HCT116 (cell line): ENCODE measurements around the gene RNU1-4. TPM values are rescaled to one million over a fixed set of nuclear protein-coding genes. Genes with fewer than 3 reads are reported as not detected.
"Not testable (repeated sequence)": the region's sequence is repeated elsewhere in the genome, so short reads cannot be mapped to it uniquely, and the experiment has no call there.

Experiments used
- ATAC-seq: fragments of 200-7000 bp; cut with Tn5 transposase; 2 replicates; pipeline ENCODE4 v1.9.1; 2020; ENCODE audit warnings: mild to moderate bottlenecking, moderate library complexity
- BruUV-seq: library from RNA; stranded (reverse); fragments of 400-500 nt; replicated peaks from 2 replicates; lab custom pipeline; 2021; lab: Mats Ljungman, UMichigan
- CTCF ChIA-PET: fragments of 300-600 bp; sonication (Branson Sonifier 250); formaldehyde crosslinking; loops from one replicate; lab custom pipeline; 2021; ENCODE audit warnings: antibody characterized with exemption; lab: Charles Lee
- POLR2A ChIA-PET: fragments of 300-600, 350-600 bp; sonication (Branson Sonifier 250); formaldehyde crosslinking; loops from one replicate; lab custom pipeline; 2021; ENCODE audit warnings: antibody characterized with exemption; lab: Charles Lee
- RAD21 ChIA-PET, 2 experiments: fragments of 300-600 bp; sonication (Branson Sonifier 250); formaldehyde crosslinking; loops; one replicate each; lab custom pipeline; 2023; ENCODE audit warnings: low total read pairs in 2 of 2; ENCODE audit not compliant: uncharacterized antibody in 2 of 2, unreplicated experiment in 2 of 2, low non-redundant PET in 1 of 2; lab: Charles Lee
- DNase-seq: peaks from one replicate; pipeline ENCODE4 v3.0.0-alpha.2; 2010; ENCODE audit warnings: low read depth, low spot score
- H2AFZ ChIP-seq: fragments of 200-600 bp; shearing (Covaris generic), sonication (generic); 2 replicates; pipeline ENCODE4 v1.6.1; 2017; ENCODE audit warnings: low read depth, mixed run types, mixed read lengths, antibody characterized with exemption, low read length; ENCODE audit not compliant: poor library complexity, severe bottlenecking
- H3K27ac ChIP-seq: 2 replicates; pipeline ENCODE4 v1.5.1; 2012; ENCODE audit warnings: low read depth, low read length
- H3K27me3 ChIP-seq: fragments of 200-600 bp; sonication (generic); 2 replicates; pipeline ENCODE4 v1.6.1; 2016; ENCODE audit warnings: mixed run types, low read length, mixed read lengths; ENCODE audit not compliant: insufficient read depth
- H3K36me3 ChIP-seq, 2 experiments: fragments of 200-500 bp in 1 of 2; fragments of 200-600 bp in 1 of 2; sonication (Bioruptor generic) in 1 of 2; sonication (generic) in 1 of 2; 2 replicates each; pipeline versions ENCODE4 v1.5.1 to v1.6.1; 2014 to 2016; ENCODE audit warnings: low read length in 2 of 2, inconsistent platforms in 1 of 2, mixed read lengths in 1 of 2, mixed run types in 1 of 2; ENCODE audit not compliant: insufficient read depth in 2 of 2, control insufficient read depth in 1 of 2
- H3K4me1 ChIP-seq, 2 experiments: fragments of 200-600 bp in 1 of 2; sonication (generic) in 1 of 2; 2 replicates each; pipeline versions ENCODE4 v1.5.1 to v1.6.1; 2012 to 2017; ENCODE audit warnings: low read length in 2 of 2, inconsistent platforms in 1 of 2, mild to moderate bottlenecking in 1 of 2, mixed read lengths in 1 of 2, mixed run types in 1 of 2, moderate library complexity in 1 of 2; ENCODE audit not compliant: insufficient read depth in 2 of 2, control insufficient read depth in 1 of 2
- H3K4me2 ChIP-seq: fragments of 200-600 bp; sonication (generic); 2 replicates; pipeline ENCODE4 v1.6.1; 2017; ENCODE audit warnings: mixed run types, low read length, mixed read lengths
- H3K4me3 ChIP-seq, 2 experiments: fragments of 200-600 bp in 1 of 2; sonication (generic) in 1 of 2; replicated peaks in 1 of 2; 2 replicates each; pipeline ENCODE4 v1.5.1; 2011 to 2016; ENCODE audit warnings: low read length in 2 of 2, control low read depth in 1 of 2, low read depth in 1 of 2, mild to moderate bottlenecking in 1 of 2, mixed read lengths in 1 of 2, mixed run types in 1 of 2
- H3K79me2 ChIP-seq: fragments of 200-600 bp; sonication (generic); 2 replicates; pipeline ENCODE4 v1.6.1; 2017; ENCODE audit warnings: mild to moderate bottlenecking, mixed run types, low read length, moderate library complexity, mixed read lengths; ENCODE audit not compliant: insufficient read depth
- H3K9ac ChIP-seq: fragments of 200-600 bp; sonication (generic); 2 replicates; pipeline ENCODE4 v1.6.1; 2016; ENCODE audit warnings: low read length, mixed read lengths
- H3K9me2 ChIP-seq: fragments of 200-600 bp; sonication (generic), shearing (Covaris generic); 2 replicates; pipeline ENCODE4 v1.6.1; 2017; ENCODE audit warnings: mixed run types, mild to moderate bottlenecking, moderate library complexity; ENCODE audit not compliant: insufficient read depth
- H3K9me3 ChIP-seq, 2 experiments: fragments of 200-500 bp in 1 of 2; fragments of 200-600 bp in 1 of 2; sonication (Bioruptor generic) in 1 of 2; sonication (generic) in 1 of 2; 2 replicates each; pipeline ENCODE4 v1.6.1; 2014 to 2017; ENCODE audit warnings: low read length in 2 of 2, mixed read lengths in 2 of 2, inconsistent platforms in 1 of 2, low read depth in 1 of 2, mild to moderate bottlenecking in 1 of 2, mixed run types in 1 of 2, moderate library complexity in 1 of 2; ENCODE audit not compliant: control insufficient read depth in 1 of 2, insufficient read depth in 1 of 2
- H4K20me1 ChIP-seq: fragments of 200-600 bp; sonication (generic), shearing (Covaris generic); 2 replicates; pipeline ENCODE4 v1.6.1; 2017; ENCODE audit warnings: mixed run types, mild to moderate bottlenecking, moderate library complexity; ENCODE audit not compliant: insufficient read depth
- FOSL1 ChIP-seq: IDR thresholded peaks from 2 replicates; pipeline ENCODE4 v1.6.1; 2012; ENCODE audit warnings: low read depth
- intact Hi-C: fragments of 100-400 bp; cut with micrococcal nuclease; formaldehyde crosslinking; loops from 2 replicates; pipeline ENCODE4 v1.10.0; 2022
- total RNA-seq: library from RNA; stranded (reverse); gene quantifications from one replicate; pipeline ENCODE4 v1.2.1, GENCODE V29; 2021; ENCODE audit not compliant: unreplicated experiment
- TF ChIP-seq, protein P1 (sequence below), 3 experiments: fragments of 200-600 bp in 1 of 3; sonication (generic) in 1 of 3; IDR thresholded peaks in 2 of 3; conservative IDR thresholded peaks in 1 of 3; 2 replicates each; pipeline ENCODE4 v1.5.1; 2012 to 2017; ENCODE audit warnings: low read depth in 2 of 3, low read length in 2 of 3, antibody characterized with exemption in 1 of 3, borderline replicate concordance in 1 of 3, control low read depth in 1 of 3, mild to moderate bottlenecking in 1 of 3, mixed read lengths in 1 of 3, mixed run types in 1 of 3, moderate library complexity in 1 of 3; ENCODE audit not compliant: insufficient read depth in 1 of 3

RNU1-4 gene
- total RNA-seq, 1 experiment from 2014 or later: 1,685 TPM

DNA sequence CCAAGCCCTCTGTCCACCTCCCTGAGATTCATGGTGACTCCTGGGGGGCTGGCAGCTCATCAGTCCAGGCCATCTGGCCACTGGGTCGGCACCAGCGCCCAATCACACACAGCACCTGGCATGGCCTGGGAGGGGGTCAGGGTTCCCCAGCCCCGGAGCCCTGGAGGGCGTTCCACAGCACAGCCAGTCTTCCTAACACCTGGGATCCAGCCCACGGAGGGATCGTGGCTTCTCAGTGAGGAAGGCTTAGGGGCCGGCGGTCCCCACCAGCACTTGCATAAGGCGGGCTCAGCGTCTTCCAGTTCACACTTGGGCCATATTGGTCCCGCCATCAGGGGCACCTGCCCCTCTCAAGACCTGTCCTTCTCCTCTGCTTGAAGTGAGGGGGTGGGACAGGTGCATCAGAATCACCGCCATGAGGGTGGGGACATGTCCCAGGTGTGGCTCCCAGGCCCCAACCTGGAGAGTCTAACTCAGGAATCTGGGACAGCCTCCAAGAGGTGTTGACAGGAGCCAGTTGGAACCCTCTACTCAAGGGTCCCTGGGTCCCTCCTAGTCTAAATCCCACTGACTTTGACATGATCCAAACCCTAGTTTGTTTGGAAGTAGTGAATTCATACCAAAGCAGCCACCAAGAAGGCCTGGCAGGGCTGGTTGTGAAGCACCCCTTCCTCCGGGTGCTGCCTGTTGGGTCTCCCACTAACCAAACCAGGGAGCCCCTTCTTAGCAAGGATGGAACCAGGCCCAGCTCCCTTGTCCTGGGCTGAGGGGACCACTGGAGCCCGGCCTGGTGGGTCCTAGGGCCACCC lies 22.0 kb upstream of the RNU1-4 start:
- H3K27ac ChIP-seq, H3K36me3 ChIP-seq, H3K9me3 ChIP-seq, H4K20me1 ChIP-seq, DNase-seq, H3K4me3 ChIP-seq, H2AFZ ChIP-seq, H3K4me1 ChIP-seq, H3K79me2 ChIP-seq, H3K9ac ChIP-seq, H3K27me3 ChIP-seq, H3K4me2 ChIP-seq, RAD21 ChIA-PET, H3K9me2 ChIP-seq, intact Hi-C loops, BruUV-seq: not testable (repeated sequence)
- ChIA-PET POLR2A (interaction anchor here (1.0 to 1.3 kb wide), 3 partner anchors 8 to 10 kb away, joined by 3 to 9 read pairs (median 5); no protein-coding TSS in a partner anchor), CTCF (interaction anchor here (1.0 to 1.6 kb wide), 3 partner anchors 9 to 17 kb away, joined by 4 to 5 read pairs (median 4); no protein-coding TSS in a partner anchor)
- ATAC-seq: peak; percentile 13

DNA sequence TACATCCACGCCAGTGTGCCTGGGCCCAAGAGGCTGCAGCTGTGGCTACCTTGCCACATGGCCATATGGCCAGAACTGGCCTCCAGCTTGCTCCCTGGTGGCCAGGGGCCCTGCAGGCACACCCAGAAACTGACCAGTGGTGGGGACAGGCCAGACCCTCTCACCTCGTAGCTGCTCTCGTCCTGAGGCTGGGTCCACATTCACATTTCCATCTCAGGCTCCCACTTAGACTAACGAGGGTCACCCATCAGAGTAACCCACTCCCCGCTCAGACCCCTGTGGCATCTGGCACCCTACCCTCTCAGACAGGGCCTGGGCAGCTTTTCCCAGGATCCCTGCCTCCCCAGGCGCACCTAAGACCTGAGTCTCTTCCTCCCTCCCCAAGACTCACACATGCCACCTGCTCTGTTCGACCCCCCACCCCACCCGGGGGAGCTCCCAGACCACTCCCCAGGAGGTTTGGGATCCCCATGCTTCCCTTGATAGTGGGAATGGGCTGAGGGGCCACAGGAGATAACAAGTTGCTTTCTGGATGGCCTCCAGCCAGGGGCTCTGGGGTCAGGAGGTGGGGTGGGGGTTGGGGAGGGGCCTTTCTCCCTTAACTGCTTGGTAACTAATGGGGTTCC lies 21.3 kb upstream of the RNU1-4 start:
- no peak for TF ChIP-seq FOSL1
- TF ChIP-seq, protein P1, sequence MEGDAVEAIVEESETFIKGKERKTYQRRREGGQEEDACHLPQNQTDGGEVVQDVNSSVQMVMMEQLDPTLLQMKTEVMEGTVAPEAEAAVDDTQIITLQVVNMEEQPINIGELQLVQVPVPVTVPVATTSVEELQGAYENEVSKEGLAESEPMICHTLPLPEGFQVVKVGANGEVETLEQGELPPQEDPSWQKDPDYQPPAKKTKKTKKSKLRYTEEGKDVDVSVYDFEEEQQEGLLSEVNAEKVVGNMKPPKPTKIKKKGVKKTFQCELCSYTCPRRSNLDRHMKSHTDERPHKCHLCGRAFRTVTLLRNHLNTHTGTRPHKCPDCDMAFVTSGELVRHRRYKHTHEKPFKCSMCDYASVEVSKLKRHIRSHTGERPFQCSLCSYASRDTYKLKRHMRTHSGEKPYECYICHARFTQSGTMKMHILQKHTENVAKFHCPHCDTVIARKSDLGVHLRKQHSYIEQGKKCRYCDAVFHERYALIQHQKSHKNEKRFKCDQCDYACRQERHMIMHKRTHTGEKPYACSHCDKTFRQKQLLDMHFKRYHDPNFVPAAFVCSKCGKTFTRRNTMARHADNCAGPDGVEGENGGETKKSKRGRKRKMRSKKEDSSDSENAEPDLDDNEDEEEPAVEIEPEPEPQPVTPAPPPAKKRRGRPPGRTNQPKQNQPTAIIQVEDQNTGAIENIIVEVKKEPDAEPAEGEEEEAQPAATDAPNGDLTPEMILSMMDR (IDR thresholded peaks at IDR 0.05 in 2 of 3, conservative IDR thresholded peaks at IDR 0.05 in 1 of 3; ENCODE audit: borderline replicate concordance in 1 of 3, insufficient read depth in 1 of 3, low read depth in 2 of 3, low read length in 2 of 3): no peak
- H3K4me2 ChIP-seq: no peak overlapping the region
- H2AFZ ChIP-seq: no peak overlapping the region
- no peak overlapping the region for H3K27ac ChIP-seq
- H3K4me1 ChIP-seq: peaks cover 4 to 7% of the 10 kb centered on the region in 2 experiments; a peak in 2 of 4 replicates
- H3K9me2 ChIP-seq: no peaks in the 10 kb centered on the region
- H3K79me2 ChIP-seq: no peaks in the 10 kb centered on the region
- intact Hi-C loops: no loop called here
- H3K27me3 ChIP-seq: no peaks in the 10 kb centered on the region
- no TSS peak for BruUV-seq
- ATAC-seq (no peak), DNase-seq (no peak)
- ChIA-PET CTCF (interaction anchor here (1.0 to 1.6 kb wide), 2 partner anchors 10 to 12 kb away, joined by 4 to 5 read pairs; no protein-coding TSS in a partner anchor), RAD21 (no interaction called here), POLR2A (interaction anchor here (1.0 to 1.1 kb wide), 2 partner anchors 8 to 11 kb away, joined by 3 to 9 read pairs; no protein-coding TSS in a partner anchor)
- no peak overlapping the region for H3K9ac ChIP-seq
- H3K9me3 ChIP-seq: no peaks in the 10 kb centered on the region
- no peaks in the 10 kb centered on the region for H3K36me3 ChIP-seq
- H4K20me1 ChIP-seq: no peaks in the 10 kb centered on the region
- H3K4me3 ChIP-seq: no peak overlapping the region
